ENCODE results near the gene EML6. TPM values are rescaled to one million over a fixed set of nuclear protein-coding genes. Genes with fewer than 3 reads are reported as not detected.

EML6 gene
- polyA plus RNA-seq, 1 of the 3 experiments (the other 2 are of a cell fraction) = 1.1 TPM

DNA sequence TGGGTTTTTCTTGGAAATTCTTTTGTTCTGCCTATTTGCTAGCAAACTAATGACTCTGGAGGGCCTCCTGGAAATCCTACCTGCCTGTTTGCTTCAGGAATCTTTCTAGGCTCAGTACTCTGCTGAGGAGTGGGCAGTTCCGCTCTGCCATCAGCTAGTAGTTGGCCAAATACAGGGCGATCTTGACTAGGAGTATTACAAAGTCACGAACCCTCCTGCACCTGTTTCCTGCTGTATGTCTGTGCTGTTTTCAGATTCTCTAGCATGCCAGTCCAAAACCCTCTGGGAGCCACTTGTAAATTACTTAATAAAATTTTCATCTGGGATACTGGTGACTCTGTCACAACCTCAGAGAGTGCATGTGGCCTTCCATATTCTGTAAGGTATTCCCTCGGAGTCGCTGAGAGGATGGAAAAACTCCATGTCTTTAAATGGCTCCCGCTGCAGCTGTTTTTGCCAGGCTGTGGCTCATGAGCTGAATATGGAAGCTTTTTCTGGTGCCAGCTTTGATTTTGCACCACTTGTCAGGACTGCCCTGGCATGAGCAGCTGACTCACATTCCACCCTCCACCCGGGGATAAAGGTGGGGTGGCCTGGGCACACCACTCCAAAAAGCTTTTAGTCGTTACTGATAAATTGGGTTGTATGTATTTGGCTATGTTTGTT is 203.8 kb downstream of the EML6 start:
- CTCF ChIA-PET = no interaction called here
- H3F3A ChIP-seq (replicated peaks; ENCODE audit: insufficient read depth) = no peaks in the 10 kb centered on the region
- H4K20me1 ChIP-seq (ENCODE audit: insufficient read depth) = no peaks in the 10 kb centered on the region
- no peaks in the 10 kb centered on the region for H3K9me2 ChIP-seq
- TF ChIP-seq RXRA (IDR thresholded peaks at IDR 0.05; ENCODE audit: borderline replicate concordance, low read depth) (no peak), FOXM1 (IDR thresholded peaks at IDR 0.05; ENCODE audit: low read depth) (no peak), GABPA (IDR thresholded peaks at IDR 0.05; ENCODE audit: low read depth) (no peak), SMC3 (IDR thresholded peaks at IDR 0.05; ENCODE audit: low read depth, low read length) (no peak), FOSL2 (IDR thresholded peaks at IDR 0.05; ENCODE audit: borderline replicate concordance, low read depth) (no peak), TEAD4 (IDR thresholded peaks at IDR 0.05; ENCODE audit: borderline replicate concordance, insufficient read depth) (no peak), POLR2AphosphoS5 (IDR thresholded peaks at IDR 0.05; ENCODE audit: low read depth, low read length) (no peak), GATA2 (CRISPR knock-in tag; IDR thresholded peaks at IDR 0.05) (no peak), SIN3A (IDR thresholded peaks at IDR 0.05; ENCODE audit: borderline replicate concordance, low read depth, low read length) (no peak), FOXJ3 (CRISPR knock-in tag; IDR thresholded peaks at IDR 0.05) (no peak), ELF1 (IDR thresholded peaks at IDR 0.05) (no peak), NFIC (IDR thresholded peaks at IDR 0.05; ENCODE audit: borderline replicate concordance) (no peak)
- TF ChIP-seq, protein P1, sequence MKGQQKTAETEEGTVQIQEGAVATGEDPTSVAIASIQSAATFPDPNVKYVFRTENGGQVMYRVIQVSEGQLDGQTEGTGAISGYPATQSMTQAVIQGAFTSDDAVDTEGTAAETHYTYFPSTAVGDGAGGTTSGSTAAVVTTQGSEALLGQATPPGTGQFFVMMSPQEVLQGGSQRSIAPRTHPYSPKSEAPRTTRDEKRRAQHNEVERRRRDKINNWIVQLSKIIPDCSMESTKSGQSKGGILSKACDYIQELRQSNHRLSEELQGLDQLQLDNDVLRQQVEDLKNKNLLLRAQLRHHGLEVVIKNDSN (IDR thresholded peaks at IDR 0.05; ENCODE audit: borderline replicate concordance, low read depth) = no peak
- TF ChIP-seq, protein P2, sequence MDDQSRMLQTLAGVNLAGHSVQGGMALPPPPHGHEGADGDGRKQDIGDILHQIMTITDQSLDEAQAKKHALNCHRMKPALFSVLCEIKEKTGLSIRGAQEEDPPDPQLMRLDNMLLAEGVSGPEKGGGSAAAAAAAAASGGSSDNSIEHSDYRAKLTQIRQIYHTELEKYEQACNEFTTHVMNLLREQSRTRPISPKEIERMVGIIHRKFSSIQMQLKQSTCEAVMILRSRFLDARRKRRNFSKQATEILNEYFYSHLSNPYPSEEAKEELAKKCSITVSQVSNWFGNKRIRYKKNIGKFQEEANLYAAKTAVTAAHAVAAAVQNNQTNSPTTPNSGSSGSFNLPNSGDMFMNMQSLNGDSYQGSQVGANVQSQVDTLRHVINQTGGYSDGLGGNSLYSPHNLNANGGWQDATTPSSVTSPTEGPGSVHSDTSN (IDR thresholded peaks at IDR 0.05) = no peak
- TF ChIP-seq, protein P3, sequence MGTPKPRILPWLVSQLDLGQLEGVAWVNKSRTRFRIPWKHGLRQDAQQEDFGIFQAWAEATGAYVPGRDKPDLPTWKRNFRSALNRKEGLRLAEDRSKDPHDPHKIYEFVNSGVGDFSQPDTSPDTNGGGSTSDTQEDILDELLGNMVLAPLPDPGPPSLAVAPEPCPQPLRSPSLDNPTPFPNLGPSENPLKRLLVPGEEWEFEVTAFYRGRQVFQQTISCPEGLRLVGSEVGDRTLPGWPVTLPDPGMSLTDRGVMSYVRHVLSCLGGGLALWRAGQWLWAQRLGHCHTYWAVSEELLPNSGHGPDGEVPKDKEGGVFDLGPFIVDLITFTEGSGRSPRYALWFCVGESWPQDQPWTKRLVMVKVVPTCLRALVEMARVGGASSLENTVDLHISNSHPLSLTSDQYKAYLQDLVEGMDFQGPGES (IDR thresholded peaks at IDR 0.05; ENCODE audit: low read depth, low read length) = no peak
- TF ChIP-seq, protein P4, sequence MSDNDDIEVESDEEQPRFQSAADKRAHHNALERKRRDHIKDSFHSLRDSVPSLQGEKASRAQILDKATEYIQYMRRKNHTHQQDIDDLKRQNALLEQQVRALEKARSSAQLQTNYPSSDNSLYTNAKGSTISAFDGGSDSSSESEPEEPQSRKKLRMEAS (IDR thresholded peaks at IDR 0.05; ENCODE audit: low read depth) = no peak
- TF ChIP-seq, protein P5, sequence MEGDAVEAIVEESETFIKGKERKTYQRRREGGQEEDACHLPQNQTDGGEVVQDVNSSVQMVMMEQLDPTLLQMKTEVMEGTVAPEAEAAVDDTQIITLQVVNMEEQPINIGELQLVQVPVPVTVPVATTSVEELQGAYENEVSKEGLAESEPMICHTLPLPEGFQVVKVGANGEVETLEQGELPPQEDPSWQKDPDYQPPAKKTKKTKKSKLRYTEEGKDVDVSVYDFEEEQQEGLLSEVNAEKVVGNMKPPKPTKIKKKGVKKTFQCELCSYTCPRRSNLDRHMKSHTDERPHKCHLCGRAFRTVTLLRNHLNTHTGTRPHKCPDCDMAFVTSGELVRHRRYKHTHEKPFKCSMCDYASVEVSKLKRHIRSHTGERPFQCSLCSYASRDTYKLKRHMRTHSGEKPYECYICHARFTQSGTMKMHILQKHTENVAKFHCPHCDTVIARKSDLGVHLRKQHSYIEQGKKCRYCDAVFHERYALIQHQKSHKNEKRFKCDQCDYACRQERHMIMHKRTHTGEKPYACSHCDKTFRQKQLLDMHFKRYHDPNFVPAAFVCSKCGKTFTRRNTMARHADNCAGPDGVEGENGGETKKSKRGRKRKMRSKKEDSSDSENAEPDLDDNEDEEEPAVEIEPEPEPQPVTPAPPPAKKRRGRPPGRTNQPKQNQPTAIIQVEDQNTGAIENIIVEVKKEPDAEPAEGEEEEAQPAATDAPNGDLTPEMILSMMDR (IDR thresholded peaks at IDR 0.05) = no peak
- TF ChIP-seq, protein P6, sequence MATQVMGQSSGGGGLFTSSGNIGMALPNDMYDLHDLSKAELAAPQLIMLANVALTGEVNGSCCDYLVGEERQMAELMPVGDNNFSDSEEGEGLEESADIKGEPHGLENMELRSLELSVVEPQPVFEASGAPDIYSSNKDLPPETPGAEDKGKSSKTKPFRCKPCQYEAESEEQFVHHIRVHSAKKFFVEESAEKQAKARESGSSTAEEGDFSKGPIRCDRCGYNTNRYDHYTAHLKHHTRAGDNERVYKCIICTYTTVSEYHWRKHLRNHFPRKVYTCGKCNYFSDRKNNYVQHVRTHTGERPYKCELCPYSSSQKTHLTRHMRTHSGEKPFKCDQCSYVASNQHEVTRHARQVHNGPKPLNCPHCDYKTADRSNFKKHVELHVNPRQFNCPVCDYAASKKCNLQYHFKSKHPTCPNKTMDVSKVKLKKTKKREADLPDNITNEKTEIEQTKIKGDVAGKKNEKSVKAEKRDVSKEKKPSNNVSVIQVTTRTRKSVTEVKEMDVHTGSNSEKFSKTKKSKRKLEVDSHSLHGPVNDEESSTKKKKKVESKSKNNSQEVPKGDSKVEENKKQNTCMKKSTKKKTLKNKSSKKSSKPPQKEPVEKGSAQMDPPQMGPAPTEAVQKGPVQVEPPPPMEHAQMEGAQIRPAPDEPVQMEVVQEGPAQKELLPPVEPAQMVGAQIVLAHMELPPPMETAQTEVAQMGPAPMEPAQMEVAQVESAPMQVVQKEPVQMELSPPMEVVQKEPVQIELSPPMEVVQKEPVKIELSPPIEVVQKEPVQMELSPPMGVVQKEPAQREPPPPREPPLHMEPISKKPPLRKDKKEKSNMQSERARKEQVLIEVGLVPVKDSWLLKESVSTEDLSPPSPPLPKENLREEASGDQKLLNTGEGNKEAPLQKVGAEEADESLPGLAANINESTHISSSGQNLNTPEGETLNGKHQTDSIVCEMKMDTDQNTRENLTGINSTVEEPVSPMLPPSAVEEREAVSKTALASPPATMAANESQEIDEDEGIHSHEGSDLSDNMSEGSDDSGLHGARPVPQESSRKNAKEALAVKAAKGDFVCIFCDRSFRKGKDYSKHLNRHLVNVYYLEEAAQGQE (IDR thresholded peaks at IDR 0.05; ENCODE audit: low read depth, low read length) = no peak
- no peak overlapping the region for H3K9ac ChIP-seq
- 89% methylated on average over 8 of the region's 8 CpGs for WGBS (ENCODE audit: low lambda C conversion rate)
- H3K27me3 ChIP-seq (ENCODE audit: insufficient read depth) = no peaks in the 10 kb centered on the region
- H3K4me1 ChIP-seq (ENCODE audit: control insufficient read depth in 1 of 2, insufficient read depth in 2 of 2, low read depth in 1 of 2, low read length in 1 of 2) = no peaks in the 10 kb centered on the region
- no peak overlapping the region for H3K27ac ChIP-seq (ENCODE audit: low read depth in 2 of 2, low read length in 1 of 2)
- H3K79me2 ChIP-seq (ENCODE audit: insufficient read depth) = no peaks in the 10 kb centered on the region
- no peak for DNase-seq
- POLR2A ChIA-PET = no interaction called here
- no peaks in the 10 kb centered on the region for H3K36me3 ChIP-seq (replicated peaks in 1 of 2; ENCODE audit: control insufficient read depth in 1 of 2, insufficient read depth in 2 of 2, low read length in 1 of 2)
- no peaks in the 10 kb centered on the region for H3K9me3 ChIP-seq
- H3K4me2 ChIP-seq = no peak overlapping the region
- no peak overlapping the region for H3K4me3 ChIP-seq (ENCODE audit: low read depth in 2 of 2, low read length in 1 of 2)
- no peak overlapping the region for H2AFZ ChIP-seq (ENCODE audit: low read depth)

Measured in SK-N-SH (cell line).